Astrocyte (in vitro differentiated cells and primary cell): ENCODE results near the gene GCK. TPM values are rescaled to one million over a fixed set of nuclear protein-coding genes. Genes with fewer than 3 reads are reported as not detected.

ENCODE experiments used
- DNase-seq: peaks from one replicate; pipeline ENCODE4 v3.0.0-alpha.2; 2010; ENCODE audit warnings: low read depth
- FAIRE-seq: peaks from 2 replicates; lab custom pipeline; 2011; peaks lifted over from hg19 to GRCh38; lab: Jason Lieb, UNC
- H2AFZ ChIP-seq: 2 replicates; pipeline ENCODE4 v1.6.0; 2012; ENCODE audit warnings: low read depth, low read length, inconsistent platforms
- H3K27ac ChIP-seq: 2 replicates; pipeline ENCODE4 v1.5.1; 2011; ENCODE audit warnings: low read depth, low read length, inconsistent platforms
- H3K27me3 ChIP-seq: 2 replicates; pipeline ENCODE4 v1.6.0; 2011; ENCODE audit warnings: low read length, inconsistent platforms; ENCODE audit not compliant: insufficient read depth
- H3K36me3 ChIP-seq: 2 replicates; pipeline ENCODE4 v1.5.1; 2011; ENCODE audit warnings: low read length, inconsistent platforms; ENCODE audit not compliant: insufficient read depth
- H3K4me1 ChIP-seq: 2 replicates; pipeline ENCODE4 v1.5.1; 2011; ENCODE audit warnings: low read length, inconsistent platforms; ENCODE audit not compliant: insufficient read depth
- H3K4me2 ChIP-seq: 2 replicates; pipeline ENCODE4 v1.6.0; 2012; ENCODE audit warnings: low read length, inconsistent platforms
- H3K4me3 ChIP-seq: 2 replicates; pipeline ENCODE4 v1.5.1; 2011; ENCODE audit warnings: low read depth, mild to moderate bottlenecking, low read length, inconsistent platforms; ENCODE audit not compliant: insufficient read depth
- H3K79me2 ChIP-seq: 2 replicates; pipeline ENCODE4 v1.6.0; 2012; ENCODE audit warnings: mild to moderate bottlenecking, low read length, inconsistent platforms; ENCODE audit not compliant: insufficient read depth
- H3K9ac ChIP-seq: 2 replicates; pipeline ENCODE4 v1.6.0; 2012; ENCODE audit warnings: mild to moderate bottlenecking, low read length, inconsistent platforms
- H3K9me3 ChIP-seq: 2 replicates; pipeline ENCODE4 v1.5.1; 2012; ENCODE audit warnings: low read depth, mild to moderate bottlenecking, low read length, inconsistent platforms; ENCODE audit not compliant: insufficient read depth
- H4K20me1 ChIP-seq: 2 replicates; pipeline ENCODE4 v1.6.0; 2012; ENCODE audit warnings: low read length, inconsistent platforms; ENCODE audit not compliant: insufficient read depth
- H3K27ac Mint-ChIP-seq: one replicate; pipeline ENCODE4 v1.8.0; 2021; ENCODE audit warnings: mild to moderate bottlenecking, mixed read lengths; ENCODE audit not compliant: unreplicated experiment
- H3K27me3 Mint-ChIP-seq: one replicate; pipeline ENCODE4 v1.8.0; 2021; ENCODE audit warnings: low read depth, mixed read lengths; ENCODE audit not compliant: unreplicated experiment
- H3K36me3 Mint-ChIP-seq: one replicate; pipeline ENCODE4 v1.8.0; 2021; ENCODE audit warnings: low read depth, mixed read lengths; ENCODE audit not compliant: unreplicated experiment
- H3K4me1 Mint-ChIP-seq: one replicate; pipeline ENCODE4 v1.8.0; 2021; ENCODE audit warnings: low read depth, mixed read lengths; ENCODE audit not compliant: unreplicated experiment
- H3K4me3 Mint-ChIP-seq: one replicate; pipeline ENCODE4 v1.8.0; 2021; ENCODE audit warnings: mild to moderate bottlenecking, moderate library complexity, mixed read lengths; ENCODE audit not compliant: unreplicated experiment
- H3K9me3 Mint-ChIP-seq: one replicate; pipeline ENCODE4 v1.8.0; 2021; ENCODE audit warnings: mild to moderate bottlenecking, mixed read lengths; ENCODE audit not compliant: unreplicated experiment
- EZH2 ChIP-seq: IDR thresholded peaks from 2 replicates; pipeline ENCODE4 v1.6.1; 2012; ENCODE audit warnings: mild to moderate bottlenecking, low read length, inconsistent platforms; ENCODE audit not compliant: insufficient read depth
- total RNA-seq: library from RNA; stranded (reverse); gene quantifications from 2 replicates; pipeline ENCODE4 v1.2.1, GENCODE V29; 2021
- TF ChIP-seq, protein P1 (sequence below): IDR thresholded peaks from 2 replicates; pipeline ENCODE4 v1.5.1; 2011; ENCODE audit warnings: low read depth, mild to moderate bottlenecking, inconsistent platforms, low read length, moderate library complexity; ENCODE audit not compliant: insufficient read depth

The GCK gene
- total RNA-seq, 1 donor from 2014 or later = not detected

DNA sequence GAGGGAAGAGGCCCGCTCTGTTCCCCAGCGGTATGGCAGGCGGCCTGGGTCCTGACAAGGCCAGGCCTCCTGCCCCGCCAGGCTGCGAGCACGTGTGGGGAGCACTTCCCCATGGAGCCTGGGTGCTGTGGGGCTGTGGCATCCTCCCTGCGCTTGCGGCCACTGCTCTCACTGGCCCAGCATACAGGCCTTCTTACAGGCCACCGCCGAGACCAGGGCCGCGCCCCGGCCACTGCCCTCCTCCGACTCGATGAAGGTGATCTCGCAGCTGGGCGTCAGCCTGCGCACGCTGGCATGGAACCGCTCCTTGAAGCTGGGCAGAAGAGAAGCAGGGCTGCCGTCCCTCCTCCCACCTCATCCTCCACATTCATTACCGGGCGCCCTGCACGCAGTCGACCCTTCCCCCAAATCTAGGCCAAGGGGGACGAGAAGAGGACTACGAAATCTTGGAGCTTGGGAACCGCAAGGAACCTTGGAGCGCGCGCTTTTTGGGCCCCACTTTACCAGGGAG lies 44.2 kb downstream of the GCK start:
- peaks cover 2% of the 10 kb centered on the region for H3K9me3 Mint-ChIP-seq
- H3K4me1 ChIP-seq = peaks cover 6% of the 10 kb centered on the region
- no peaks in the 10 kb centered on the region for H3K36me3 ChIP-seq
- H3K4me1 Mint-ChIP-seq = peaks cover 5% of the 10 kb centered on the region
- peak overlapping the region; percentile 86 for H3K4me2 ChIP-seq
- peak overlapping the region; percentile 94 for H2AFZ ChIP-seq
- H3K4me3 Mint-ChIP-seq = no peak overlapping the region
- H3K9ac ChIP-seq = no peak overlapping the region
- H3K36me3 Mint-ChIP-seq = no peaks in the 10 kb centered on the region
- H3K4me3 ChIP-seq = peak overlapping the region; percentile 48
- peaks cover 5% of the 10 kb centered on the region for H3K27me3 ChIP-seq
- no peaks in the 10 kb centered on the region for H3K79me2 ChIP-seq
- DNase-seq (no peak), FAIRE-seq (no peak)
- H4K20me1 ChIP-seq = no peaks in the 10 kb centered on the region
- H3K27me3 Mint-ChIP-seq = peaks cover 40% of the 10 kb centered on the region
- H3K27ac Mint-ChIP-seq = no peak overlapping the region
- H3K27ac ChIP-seq = no peak overlapping the region
- no peaks in the 10 kb centered on the region for H3K9me3 ChIP-seq
- no peak for TF ChIP-seq EZH2
- TF ChIP-seq, protein P1, sequence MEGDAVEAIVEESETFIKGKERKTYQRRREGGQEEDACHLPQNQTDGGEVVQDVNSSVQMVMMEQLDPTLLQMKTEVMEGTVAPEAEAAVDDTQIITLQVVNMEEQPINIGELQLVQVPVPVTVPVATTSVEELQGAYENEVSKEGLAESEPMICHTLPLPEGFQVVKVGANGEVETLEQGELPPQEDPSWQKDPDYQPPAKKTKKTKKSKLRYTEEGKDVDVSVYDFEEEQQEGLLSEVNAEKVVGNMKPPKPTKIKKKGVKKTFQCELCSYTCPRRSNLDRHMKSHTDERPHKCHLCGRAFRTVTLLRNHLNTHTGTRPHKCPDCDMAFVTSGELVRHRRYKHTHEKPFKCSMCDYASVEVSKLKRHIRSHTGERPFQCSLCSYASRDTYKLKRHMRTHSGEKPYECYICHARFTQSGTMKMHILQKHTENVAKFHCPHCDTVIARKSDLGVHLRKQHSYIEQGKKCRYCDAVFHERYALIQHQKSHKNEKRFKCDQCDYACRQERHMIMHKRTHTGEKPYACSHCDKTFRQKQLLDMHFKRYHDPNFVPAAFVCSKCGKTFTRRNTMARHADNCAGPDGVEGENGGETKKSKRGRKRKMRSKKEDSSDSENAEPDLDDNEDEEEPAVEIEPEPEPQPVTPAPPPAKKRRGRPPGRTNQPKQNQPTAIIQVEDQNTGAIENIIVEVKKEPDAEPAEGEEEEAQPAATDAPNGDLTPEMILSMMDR = no peak

- Mint-ChIP-seq H3K9me3 (peaks cover 2% of the 10 kb centered on the region), H3K36me3 (no peaks in the 10 kb centered on the region), H3K4me3 (no peak overlapping the region), H3K27me3 (peaks cover 43% of the 10 kb centered on the region), H3K27ac (no peak overlapping the region), H3K4me1 (peaks cover 5% of the 10 kb centered on the region)
- H3K4me2 ChIP-seq = no peak overlapping the region
- H3K9ac ChIP-seq = no peak overlapping the region
- H3K9me3 ChIP-seq = no peaks in the 10 kb centered on the region
- no peak overlapping the region for H3K4me3 ChIP-seq
- TF ChIP-seq, protein P1 = no peak
- no peak for TF ChIP-seq EZH2
- H3K27ac ChIP-seq = no peak overlapping the region
- peaks cover 6% of the 10 kb centered on the region for H3K4me1 ChIP-seq
- H3K36me3 ChIP-seq = no peaks in the 10 kb centered on the region
- FAIRE-seq (no peak), DNase-seq (no peak)
- H3K27me3 ChIP-seq = peaks cover 5% of the 10 kb centered on the region
- no peak overlapping the region for H2AFZ ChIP-seq
- no peaks in the 10 kb centered on the region for H4K20me1 ChIP-seq
- no peaks in the 10 kb centered on the region for H3K79me2 ChIP-seq
Observed at GRCh38 chr7:44144426-44144967, 44.7 kb downstream of the GCK start.

- Histone ChIP-seq H4K20me1 (no peaks in the 10 kb centered on the region), H2AFZ (no peak overlapping the region), H3K9ac (no peak overlapping the region), H3K4me1 (peaks cover 6% of the 10 kb centered on the region), H3K9me3 (no peaks in the 10 kb centered on the region), H3K27me3 (peaks cover 5% of the 10 kb centered on the region), H3K27ac (no peak overlapping the region), H3K4me3 (no peak overlapping the region), H3K36me3 (no peaks in the 10 kb centered on the region), H3K79me2 (no peaks in the 10 kb centered on the region), H3K4me2 (no peak overlapping the region)
- DNase-seq = no peak
- Mint-ChIP-seq H3K36me3 (no peaks in the 10 kb centered on the region), H3K4me1 (peaks cover 5% of the 10 kb centered on the region), H3K9me3 (peaks cover 1% of the 10 kb centered on the region), H3K4me3 (no peak overlapping the region), H3K27ac (no peak overlapping the region), H3K27me3 (peaks cover 40% of the 10 kb centered on the region)
- TF ChIP-seq, protein P1 = no peak
- no peak for TF ChIP-seq EZH2
- no peak for FAIRE-seq
Observed at GRCh38 chr7:44143646-44144250, 45.5 kb downstream of the GCK start.
